Measurements from ENCODE around the gene CXXC5. TPM values are rescaled to one million over a fixed set of nuclear protein-coding genes. Genes with fewer than 3 reads are reported as not detected.

The CXXC5 gene
- total RNA-seq, 2 experiments from 2014 or later = 26.7 to 113 TPM

GRCh38 chr5:139650689-139651042 is 2.5 kb downstream of the CXXC5 start:
- Histone ChIP-seq H3K9me3 (ENCODE audit: low read length) (no peaks in the 10 kb centered on the region), H3K4me1 (ENCODE audit: insufficient read depth, low read length, poor library complexity, severe bottlenecking) (peaks cover 64% of the 10 kb centered on the region), H3K4me2 (ENCODE audit: low read length) (peak overlapping the region; percentile 98), H4K20me1 (ENCODE audit: insufficient read depth, low read length) (peaks cover 19% of the 10 kb centered on the region; the same call in 1 of the 2 replicates), H3K79me2 (ENCODE audit: insufficient read depth, low read depth, low read length) (peaks cover 70% of the 10 kb centered on the region), H3K9me2 (ENCODE audit: insufficient read depth, low read length) (no peaks in the 10 kb centered on the region), H2AFZ (ENCODE audit: low read length) (no peak overlapping the region), H3K27ac (ENCODE audit: low read depth, low read length, poor library complexity, severe bottlenecking) (peak overlapping the region; percentile 89), H3K36me3 (ENCODE audit: insufficient read depth, low read length) (no peaks in the 10 kb centered on the region), H3K4me3 (ENCODE audit: low read depth, low read length, poor library complexity, severe bottlenecking) (peak overlapping the region; percentile 94)
- TF ChIP-seq EZH2phosphoT487 (IDR thresholded peaks at IDR 0.05; ENCODE audit: borderline replicate concordance, low read depth, low read length) (no peak), CTCF (conservative IDR thresholded peaks at IDR 0.05; ENCODE audit: low read length) (peak; percentile 35; the same call in 1 of the 2 replicates)
- CTCF ChIA-PET (ENCODE audit: unreplicated experiment) = interaction anchor here (1.9 to 3.1 kb wide), 2 partner anchors 13 to 16 kb away, joined by 5 to 20 read pairs; no protein-coding TSS in a partner anchor
- no peak for DNase-seq (ENCODE audit: low spot score)
- intact Hi-C loops (cut with micrococcal nuclease; ENCODE audit: unreplicated experiment) = no loop called here
- no TSS peak for BruUV-seq (replicated peaks)
- POLR2A ChIA-PET = interaction anchor here (0.6 to 8.9 kb wide), 4 partner anchors 14 to 250 kb away, joined by 3 to 73 read pairs (median 6); no protein-coding TSS in a partner anchor

GRCh38 chr5:139651043-139651834 is 3.1 kb downstream of the CXXC5 start:
- H3K27ac ChIP-seq (ENCODE audit: low read depth, low read length, poor library complexity, severe bottlenecking) = peak overlapping the region; percentile 89
- H3K4me1 ChIP-seq (ENCODE audit: insufficient read depth, low read length, poor library complexity, severe bottlenecking) = peaks cover 66% of the 10 kb centered on the region
- CTCF ChIA-PET (ENCODE audit: unreplicated experiment) = interaction anchor here (1.9 to 3.1 kb wide), 2 partner anchors 13 to 16 kb away, joined by 5 to 20 read pairs; no protein-coding TSS in a partner anchor
- POLR2A ChIA-PET = interaction anchor here (0.6 to 8.9 kb wide), 7 partner anchors 9 to 260 kb away, joined by 3 to 73 read pairs (median 5); no protein-coding TSS in a partner anchor
- no peak for DNase-seq (ENCODE audit: low spot score)
- TF ChIP-seq CTCF (conservative IDR thresholded peaks at IDR 0.05; ENCODE audit: low read length) = no peak
- TF ChIP-seq EZH2phosphoT487 (IDR thresholded peaks at IDR 0.05; ENCODE audit: borderline replicate concordance, low read depth, low read length) = no peak
- no peak overlapping the region for H2AFZ ChIP-seq (ENCODE audit: low read length)
- no peaks in the 10 kb centered on the region for H3K9me2 ChIP-seq (ENCODE audit: insufficient read depth, low read length)
- H3K4me3 ChIP-seq (ENCODE audit: low read depth, low read length, poor library complexity, severe bottlenecking) = peak overlapping the region; percentile 94
- no peaks in the 10 kb centered on the region for H3K9me3 ChIP-seq (ENCODE audit: low read length)
- peak overlapping the region; percentile 98 for H3K4me2 ChIP-seq (ENCODE audit: low read length)
- peaks cover 19% of the 10 kb centered on the region; the same call in 1 of the 2 replicates for H4K20me1 ChIP-seq (ENCODE audit: insufficient read depth, low read length)
- H3K36me3 ChIP-seq (ENCODE audit: insufficient read depth, low read length) = peaks cover 3% of the 10 kb centered on the region; the same call in 1 of the 2 replicates
- H3K79me2 ChIP-seq (ENCODE audit: insufficient read depth, low read depth, low read length) = peaks cover 76% of the 10 kb centered on the region
- BruUV-seq (replicated peaks) = no TSS peak
- intact Hi-C loops (cut with micrococcal nuclease; ENCODE audit: unreplicated experiment) = no loop called here
